Measurements from ENCODE around the gene BBS12. TPM values are rescaled to one million over a fixed set of nuclear protein-coding genes. Genes with fewer than 3 reads are reported as not detected.

The BBS12 gene
- total and polyA plus RNA-seq, 9 of the 15 experiments (the other 6 are each of a cell fraction or from before 2014, with no cell fraction given), result 2.7 to 6.5 (median 3.3) TPM

DNA sequence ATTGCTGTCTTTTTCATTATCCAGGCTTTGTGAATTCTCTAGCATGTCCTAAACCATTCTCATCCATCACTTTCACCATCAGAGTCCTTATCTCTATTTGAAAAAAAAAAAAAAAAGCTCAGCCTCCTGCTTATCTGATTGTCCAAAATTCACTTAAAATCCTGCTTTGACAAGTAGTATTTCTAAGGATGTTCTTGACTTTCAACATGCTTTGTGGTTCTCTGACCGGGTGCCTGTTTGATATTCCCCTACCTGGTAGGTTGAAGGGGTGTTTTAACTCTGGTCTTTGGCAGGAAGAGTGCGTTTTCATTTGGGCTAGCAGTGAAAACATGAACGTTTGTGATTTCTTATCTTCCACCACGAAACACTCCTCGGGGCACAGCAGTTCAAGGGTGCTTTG, 17.3 kb upstream of the BBS12 start (continued):
- TF ChIP-seq SOX6 (IDR thresholded peaks at IDR 0.05), result no peak
- TF ChIP-seq CHD1 (IDR thresholded peaks at IDR 0.05; ENCODE audit: low read length), result no peak
- TF ChIP-seq TCF3 (CRISPR knock-in tag; IDR thresholded peaks at IDR 0.05), result no peak
- no peak for TF ChIP-seq ZNF12 (CRISPR knock-in tag; IDR thresholded peaks at IDR 0.05)
- TF ChIP-seq, protein P1, sequence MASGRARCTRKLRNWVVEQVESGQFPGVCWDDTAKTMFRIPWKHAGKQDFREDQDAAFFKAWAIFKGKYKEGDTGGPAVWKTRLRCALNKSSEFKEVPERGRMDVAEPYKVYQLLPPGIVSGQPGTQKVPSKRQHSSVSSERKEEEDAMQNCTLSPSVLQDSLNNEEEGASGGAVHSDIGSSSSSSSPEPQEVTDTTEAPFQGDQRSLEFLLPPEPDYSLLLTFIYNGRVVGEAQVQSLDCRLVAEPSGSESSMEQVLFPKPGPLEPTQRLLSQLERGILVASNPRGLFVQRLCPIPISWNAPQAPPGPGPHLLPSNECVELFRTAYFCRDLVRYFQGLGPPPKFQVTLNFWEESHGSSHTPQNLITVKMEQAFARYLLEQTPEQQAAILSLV (tag; IDR thresholded peaks at IDR 0.05), result no peak
- no peak for TF ChIP-seq PHTF2 (CRISPR knock-in tag; IDR thresholded peaks at IDR 0.05)
- TF ChIP-seq U2AF1 (optimal IDR thresholded peaks at IDR 0.05; ENCODE audit: low read depth, low read length), result no peak
- TF ChIP-seq GTF2F1 (IDR thresholded peaks at IDR 0.05; ENCODE audit: low read depth, low read length), result no peak
- TF ChIP-seq CBFA2T3 (IDR thresholded peaks at IDR 0.05), result peak; percentile 51
- no peak for TF ChIP-seq KHSRP (IDR thresholded peaks at IDR 0.05)
- peak; percentile 80; the same call in 1 of the 2 replicates for TF ChIP-seq CTBP1 (IDR thresholded peaks at IDR 0.05; ENCODE audit: borderline replicate concordance)
- no peak for TF ChIP-seq ZNF79 (CRISPR knock-in tag; IDR thresholded peaks at IDR 0.05; ENCODE audit: low read depth)
- no peak for TF ChIP-seq FOXJ3 (CRISPR knock-in tag; IDR thresholded peaks at IDR 0.05)
- TF ChIP-seq GATAD2B (IDR thresholded peaks at IDR 0.05; ENCODE audit: borderline replicate concordance), result no peak
- TF ChIP-seq RCOR1 (IDR thresholded peaks at IDR 0.05; ENCODE audit: borderline replicate concordance in 1 of 2, low read depth in 2 of 2, low read length in 2 of 2), result peak in 1 of 2 experiments; percentile 26; a peak in 1 of 4 replicates
- TF ChIP-seq, protein P2, sequence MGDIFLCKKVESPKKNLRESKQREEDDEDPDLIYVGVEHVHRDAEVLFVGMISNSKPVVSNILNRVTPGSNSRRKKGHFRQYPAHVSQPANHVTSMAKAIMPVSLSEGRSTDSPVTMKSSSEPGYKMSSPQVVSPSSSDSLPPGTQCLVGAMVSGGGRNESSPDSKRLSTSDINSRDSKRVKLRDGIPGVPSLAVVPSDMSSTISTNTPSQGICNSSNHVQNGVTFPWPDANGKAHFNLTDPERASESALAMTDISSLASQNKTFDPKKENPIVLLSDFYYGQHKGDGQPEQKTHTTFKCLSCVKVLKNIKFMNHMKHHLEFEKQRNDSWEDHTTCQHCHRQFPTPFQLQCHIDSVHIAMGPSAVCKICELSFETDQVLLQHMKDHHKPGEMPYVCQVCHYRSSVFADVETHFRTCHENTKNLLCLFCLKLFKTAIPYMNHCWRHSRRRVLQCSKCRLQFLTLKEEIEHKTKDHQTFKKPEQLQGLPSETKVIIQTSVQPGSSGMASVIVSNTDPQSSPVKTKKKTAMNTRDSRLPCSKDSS (IDR thresholded peaks at IDR 0.05; ENCODE audit: low read depth, partially characterized antibody), result no peak
- TF ChIP-seq CCNT2 (IDR thresholded peaks at IDR 0.05; ENCODE audit: borderline replicate concordance, extremely low read depth, insufficient read length, low read depth, low read length), result no peak
- no peak for TF ChIP-seq ZNF584 (CRISPR knock-in tag; IDR thresholded peaks at IDR 0.05; ENCODE audit: low read depth)

Measured in K562 (cell line).